ENCODE data around the gene GALNT18. TPM values are rescaled to one million over a fixed set of nuclear protein-coding genes. Genes with fewer than 3 reads are reported as not detected.
A peak's percentile ranks its signal among the peaks of the same experiment; 100 is the strongest.

The GALNT18 gene
- total RNA-seq, 1 experiment from 2014 or later: 14.1 TPM

DNA sequence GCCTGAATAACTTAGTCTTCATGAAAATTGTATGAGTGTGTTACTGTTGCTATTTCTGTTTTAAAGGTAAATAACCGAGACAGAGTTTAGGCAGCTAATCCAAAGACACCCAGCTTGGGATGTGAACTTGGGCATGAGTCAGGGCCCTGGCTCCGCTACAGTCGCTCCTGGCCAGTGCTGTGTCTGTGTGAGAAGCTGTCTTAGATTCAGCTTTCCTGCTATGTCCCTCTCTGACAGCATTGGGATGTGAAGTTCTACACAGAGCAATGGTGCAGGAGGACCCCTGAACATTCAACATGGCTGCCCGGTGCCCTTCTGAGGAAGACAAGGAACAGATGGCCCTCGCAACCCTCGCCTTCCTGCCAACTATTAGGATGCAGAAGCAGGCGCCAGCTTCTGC, 49.4 kb downstream of the GALNT18 start:
- no peak overlapping the region for H3K27ac Mint-ChIP-seq (ENCODE audit: low read depth, unreplicated experiment)
- ChIA-PET POLR2A (interaction anchor here (0.7 to 0.9 kb wide), 2 partner anchors 8 to 14 kb away, joined by 3 to 4 read pairs; no protein-coding TSS in a partner anchor), CTCF (interaction anchor here (0.6 to 0.9 kb wide), 3 partner anchors 9 to 558 kb away, joined by 3 to 4 read pairs (median 3); no protein-coding TSS in a partner anchor)
- BruUV-seq (replicated peaks): no TSS peak
- H3K4me1 Mint-ChIP-seq (ENCODE audit: insufficient read depth, unreplicated experiment): peaks cover 35% of the 10 kb centered on the region
- peaks cover 9% of the 10 kb centered on the region for H3K36me3 Mint-ChIP-seq (ENCODE audit: insufficient read depth, unreplicated experiment)
- H3K27me3 Mint-ChIP-seq (ENCODE audit: insufficient read depth, unreplicated experiment): no peaks in the 10 kb centered on the region
- H3K9me3 Mint-ChIP-seq (ENCODE audit: unreplicated experiment): no peaks in the 10 kb centered on the region
- TF ChIP-seq, protein P1, sequence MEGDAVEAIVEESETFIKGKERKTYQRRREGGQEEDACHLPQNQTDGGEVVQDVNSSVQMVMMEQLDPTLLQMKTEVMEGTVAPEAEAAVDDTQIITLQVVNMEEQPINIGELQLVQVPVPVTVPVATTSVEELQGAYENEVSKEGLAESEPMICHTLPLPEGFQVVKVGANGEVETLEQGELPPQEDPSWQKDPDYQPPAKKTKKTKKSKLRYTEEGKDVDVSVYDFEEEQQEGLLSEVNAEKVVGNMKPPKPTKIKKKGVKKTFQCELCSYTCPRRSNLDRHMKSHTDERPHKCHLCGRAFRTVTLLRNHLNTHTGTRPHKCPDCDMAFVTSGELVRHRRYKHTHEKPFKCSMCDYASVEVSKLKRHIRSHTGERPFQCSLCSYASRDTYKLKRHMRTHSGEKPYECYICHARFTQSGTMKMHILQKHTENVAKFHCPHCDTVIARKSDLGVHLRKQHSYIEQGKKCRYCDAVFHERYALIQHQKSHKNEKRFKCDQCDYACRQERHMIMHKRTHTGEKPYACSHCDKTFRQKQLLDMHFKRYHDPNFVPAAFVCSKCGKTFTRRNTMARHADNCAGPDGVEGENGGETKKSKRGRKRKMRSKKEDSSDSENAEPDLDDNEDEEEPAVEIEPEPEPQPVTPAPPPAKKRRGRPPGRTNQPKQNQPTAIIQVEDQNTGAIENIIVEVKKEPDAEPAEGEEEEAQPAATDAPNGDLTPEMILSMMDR (IDR thresholded peaks at IDR 0.05; ENCODE audit: unreplicated experiment): no peak
- no peak for DNase-seq (ENCODE audit: unreplicated experiment)
- H3K4me3 Mint-ChIP-seq (ENCODE audit: unreplicated experiment): no peak overlapping the region
- intact Hi-C loops (cut with micrococcal nuclease): no loop called here

- Mint-ChIP-seq H3K9me3 (ENCODE audit: unreplicated experiment) (no peaks in the 10 kb centered on the region), H3K4me1 (ENCODE audit: insufficient read depth, unreplicated experiment) (peaks cover 34% of the 10 kb centered on the region), H3K36me3 (ENCODE audit: insufficient read depth, unreplicated experiment) (peaks cover 9% of the 10 kb centered on the region), H3K27ac (ENCODE audit: low read depth, unreplicated experiment) (no peak overlapping the region), H3K4me3 (ENCODE audit: unreplicated experiment) (no peak overlapping the region), H3K27me3 (ENCODE audit: insufficient read depth, unreplicated experiment) (no peaks in the 10 kb centered on the region)
- DNase-seq (ENCODE audit: unreplicated experiment): no peak
- no TSS peak for BruUV-seq (replicated peaks)
- ChIA-PET CTCF (interaction anchor here (0.5 to 1.4 kb wide), 5 partner anchors 10 to 1081 kb away, joined by 3 to 6 read pairs (median 3); no protein-coding TSS in a partner anchor), POLR2A (interaction anchor here (0.7 to 4.4 kb wide), 3 partner anchors 9 to 14 kb away, joined by 3 to 41 read pairs (median 4); no protein-coding TSS in a partner anchor)
- TF ChIP-seq, protein P1 (IDR thresholded peaks at IDR 0.05; ENCODE audit: unreplicated experiment): no peak
- intact Hi-C loops (cut with micrococcal nuclease): no loop called here
Observed at GRCh38 chr11:11571893-11572292, 49.9 kb downstream of the GALNT18 start.

DNA sequence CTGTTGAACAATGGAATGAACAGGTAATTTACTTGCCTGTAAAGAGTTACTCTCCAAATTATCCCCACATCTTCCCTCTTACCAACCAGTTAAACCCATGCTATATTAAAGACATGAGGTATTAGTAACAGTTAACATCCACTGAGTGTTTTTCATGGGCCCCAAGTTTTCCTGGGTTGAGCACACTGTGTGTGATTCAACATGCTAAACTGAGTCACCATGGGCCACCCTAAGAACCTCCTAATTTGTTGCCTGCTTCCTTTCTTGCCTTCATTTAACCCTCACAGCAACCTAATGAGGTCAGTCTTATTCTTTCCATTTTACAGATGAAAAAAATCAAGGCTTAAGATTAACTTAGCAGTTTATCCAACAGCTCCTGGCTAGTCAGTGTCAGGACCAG, 51.0 kb downstream of the GALNT18 start:
- Mint-ChIP-seq H3K27me3 (ENCODE audit: insufficient read depth, unreplicated experiment) (no peaks in the 10 kb centered on the region), H3K4me1 (ENCODE audit: insufficient read depth, unreplicated experiment) (peaks cover 34% of the 10 kb centered on the region), H3K9me3 (ENCODE audit: unreplicated experiment) (no peaks in the 10 kb centered on the region), H3K4me3 (ENCODE audit: unreplicated experiment) (no peak overlapping the region), H3K36me3 (ENCODE audit: insufficient read depth, unreplicated experiment) (peaks cover 9% of the 10 kb centered on the region), H3K27ac (ENCODE audit: low read depth, unreplicated experiment) (no peak overlapping the region)
- intact Hi-C loops (cut with micrococcal nuclease): no loop called here
- ChIA-PET CTCF (interaction anchor here (0.7 to 2.5 kb wide), 4 partner anchors 13 to 217 kb away, joined by 3 to 12 read pairs (median 4); no protein-coding TSS in a partner anchor), POLR2A (interaction anchor here (3.2 to 4.4 kb wide), 2 partner anchors 13 to 50 kb away, joined by 41 to 50 read pairs; partner anchors contain the start of gene GALNT18)
- TF ChIP-seq, protein P1 (IDR thresholded peaks at IDR 0.05; ENCODE audit: unreplicated experiment): no peak
- DNase-seq (ENCODE audit: unreplicated experiment): no peak
- no TSS peak for BruUV-seq (replicated peaks)

DNA sequence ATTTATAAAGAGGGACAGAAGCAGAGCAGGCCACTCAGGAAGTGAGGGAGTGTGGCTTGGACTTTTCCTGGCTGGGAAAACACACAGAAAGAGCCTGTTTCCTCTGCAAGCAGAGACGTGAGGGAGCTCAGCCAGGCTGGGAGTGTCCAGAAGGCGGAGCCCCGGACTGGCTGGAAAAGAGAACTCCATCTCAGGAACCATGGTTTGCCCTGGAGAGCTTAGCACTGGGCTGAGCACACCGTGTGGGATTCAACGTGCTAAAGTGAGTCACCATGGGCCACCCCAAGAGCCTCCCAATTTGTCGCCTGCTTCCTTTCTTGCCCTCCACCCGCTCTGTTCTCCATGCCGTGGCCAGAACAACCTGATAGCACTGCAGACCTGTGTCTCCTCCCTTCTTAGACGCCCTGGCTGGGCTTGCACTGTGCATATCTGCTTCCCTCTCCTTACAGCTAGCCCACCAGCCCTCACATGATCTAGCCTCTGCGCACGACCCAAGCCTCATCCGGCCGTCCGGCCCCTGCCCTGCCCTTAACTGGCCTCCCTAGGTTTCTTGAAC, 51.8 kb downstream of the GALNT18 start:
- ChIA-PET CTCF (interaction anchor here (0.5 to 2.5 kb wide), 4 partner anchors 9 to 692 kb away, joined by 3 to 12 read pairs (median 6); no protein-coding TSS in a partner anchor), POLR2A (interaction anchor here (0.8 to 4.4 kb wide), 6 partner anchors 11 to 51 kb away, joined by 3 to 50 read pairs (median 7); partner anchors contain the start of gene GALNT18)
- peak; percentile 69 for DNase-seq (ENCODE audit: unreplicated experiment)
- intact Hi-C loops (cut with micrococcal nuclease): no loop called here
- no peaks in the 10 kb centered on the region for H3K9me3 Mint-ChIP-seq (ENCODE audit: unreplicated experiment)
- H3K27ac Mint-ChIP-seq (ENCODE audit: low read depth, unreplicated experiment): no peak overlapping the region
- BruUV-seq (replicated peaks): no TSS peak
- peaks cover 9% of the 10 kb centered on the region for H3K36me3 Mint-ChIP-seq (ENCODE audit: insufficient read depth, unreplicated experiment)
- H3K27me3 Mint-ChIP-seq (ENCODE audit: insufficient read depth, unreplicated experiment): no peaks in the 10 kb centered on the region
- peaks cover 34% of the 10 kb centered on the region for H3K4me1 Mint-ChIP-seq (ENCODE audit: insufficient read depth, unreplicated experiment)
- TF ChIP-seq, protein P1 (IDR thresholded peaks at IDR 0.05; ENCODE audit: unreplicated experiment): no peak
- no peak overlapping the region for H3K4me3 Mint-ChIP-seq (ENCODE audit: unreplicated experiment)

Measured in MCF 10A (cell line).